AG09319 (cell line): ENCODE measurements around the gene MYL10.
"Not testable (repeated sequence)": the region's sequence is repeated elsewhere in the genome, so short reads cannot be mapped to it uniquely, and the experiment has no call there.

Experiments
- DNase-seq: peaks from one replicate; pipeline ENCODE4 v3.0.0-alpha.2; 2010; ENCODE audit warnings: low read depth; ENCODE audit errors: extremely low read depth
- TF ChIP-seq, protein P1 (sequence below): IDR thresholded peaks from 2 replicates; pipeline ENCODE4 v1.5.1; 2011; ENCODE audit warnings: low read depth, mild to moderate bottlenecking, inconsistent platforms, low read length, moderate library complexity

Gene MYL10

DNA sequence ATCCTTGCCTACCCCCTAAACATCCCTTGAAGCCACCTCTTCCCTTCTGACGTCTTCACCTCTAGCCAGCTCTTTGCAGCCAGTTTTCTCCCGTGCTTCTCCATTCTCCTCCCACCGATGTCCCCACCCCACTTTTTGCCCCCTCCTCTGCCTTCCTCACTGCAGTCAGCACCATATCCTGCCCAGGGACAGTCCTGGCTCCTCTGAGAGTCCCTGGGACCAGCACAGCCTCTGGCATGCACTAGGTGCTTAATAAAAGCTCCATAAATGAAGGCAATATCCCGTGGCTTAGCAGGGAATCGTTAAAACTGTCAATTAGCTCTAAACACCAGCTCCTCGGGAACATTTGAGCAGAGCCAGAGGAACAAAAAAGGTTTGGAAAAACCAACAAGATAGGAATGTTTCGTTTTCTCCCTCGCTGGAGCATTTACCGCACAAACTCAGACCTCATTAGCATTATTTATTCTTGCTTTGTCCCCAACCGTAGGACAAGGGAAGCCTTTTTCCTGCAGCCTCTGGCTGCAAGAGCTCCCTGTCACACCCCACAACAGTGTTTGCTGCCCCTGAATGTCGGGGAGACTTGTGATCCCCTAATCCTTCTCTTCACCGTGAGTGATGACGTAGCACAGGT, 16.1 kb downstream of the MYL10 start:
- TF ChIP-seq, protein P1, sequence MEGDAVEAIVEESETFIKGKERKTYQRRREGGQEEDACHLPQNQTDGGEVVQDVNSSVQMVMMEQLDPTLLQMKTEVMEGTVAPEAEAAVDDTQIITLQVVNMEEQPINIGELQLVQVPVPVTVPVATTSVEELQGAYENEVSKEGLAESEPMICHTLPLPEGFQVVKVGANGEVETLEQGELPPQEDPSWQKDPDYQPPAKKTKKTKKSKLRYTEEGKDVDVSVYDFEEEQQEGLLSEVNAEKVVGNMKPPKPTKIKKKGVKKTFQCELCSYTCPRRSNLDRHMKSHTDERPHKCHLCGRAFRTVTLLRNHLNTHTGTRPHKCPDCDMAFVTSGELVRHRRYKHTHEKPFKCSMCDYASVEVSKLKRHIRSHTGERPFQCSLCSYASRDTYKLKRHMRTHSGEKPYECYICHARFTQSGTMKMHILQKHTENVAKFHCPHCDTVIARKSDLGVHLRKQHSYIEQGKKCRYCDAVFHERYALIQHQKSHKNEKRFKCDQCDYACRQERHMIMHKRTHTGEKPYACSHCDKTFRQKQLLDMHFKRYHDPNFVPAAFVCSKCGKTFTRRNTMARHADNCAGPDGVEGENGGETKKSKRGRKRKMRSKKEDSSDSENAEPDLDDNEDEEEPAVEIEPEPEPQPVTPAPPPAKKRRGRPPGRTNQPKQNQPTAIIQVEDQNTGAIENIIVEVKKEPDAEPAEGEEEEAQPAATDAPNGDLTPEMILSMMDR: no peak

DNA sequence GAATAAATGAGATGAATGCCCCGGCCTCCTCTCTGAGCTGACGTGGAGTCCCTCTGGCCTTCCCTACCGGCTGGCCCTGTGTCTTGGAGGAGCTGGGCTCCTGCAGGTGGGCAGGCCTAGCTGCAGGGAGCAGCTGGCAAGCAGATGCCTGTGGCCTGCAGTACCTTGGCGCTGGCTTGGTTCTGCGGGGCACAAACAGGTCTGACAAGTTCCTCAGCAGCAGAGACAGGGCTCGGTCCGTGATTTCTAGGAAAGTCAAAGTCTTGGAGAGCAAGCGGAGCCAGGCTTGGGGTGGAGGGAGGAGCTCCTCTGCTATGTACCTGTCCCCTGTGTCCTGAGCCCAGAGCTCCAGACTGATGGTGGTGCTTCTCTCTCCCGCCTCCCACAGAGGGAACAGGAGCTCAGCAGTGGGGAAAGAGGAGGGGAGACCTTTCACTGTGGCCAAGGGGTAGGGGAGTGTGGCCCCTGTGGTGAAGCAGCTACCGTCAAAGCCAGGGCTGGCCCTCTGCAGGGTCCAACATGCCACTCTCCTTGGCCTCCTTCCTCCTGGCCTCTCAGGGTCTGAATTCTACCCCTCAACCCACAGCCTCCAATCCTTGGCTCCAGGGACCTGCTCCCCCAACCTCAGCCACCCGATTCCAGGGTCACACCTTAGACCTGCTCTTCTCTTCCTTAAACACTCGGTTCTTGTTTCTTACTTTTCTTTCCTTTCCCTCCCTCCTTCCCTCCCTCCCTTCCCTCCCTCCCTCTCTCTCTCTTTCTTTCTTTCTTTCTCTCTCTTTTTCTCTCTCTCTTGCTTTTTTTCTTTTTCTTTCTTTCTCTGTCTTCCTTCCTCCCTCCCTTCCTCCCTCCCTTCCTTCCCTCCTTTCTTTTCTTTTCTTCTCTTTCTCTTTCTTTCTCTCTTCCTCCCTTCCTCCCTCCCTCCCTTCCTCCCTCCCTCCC, 20.1 kb downstream of the MYL10 start:
- DNase-seq: no peak

More for the DNA sequence above, 16.1 kb downstream of the MYL10 start:
- no peak for DNase-seq

DNA sequence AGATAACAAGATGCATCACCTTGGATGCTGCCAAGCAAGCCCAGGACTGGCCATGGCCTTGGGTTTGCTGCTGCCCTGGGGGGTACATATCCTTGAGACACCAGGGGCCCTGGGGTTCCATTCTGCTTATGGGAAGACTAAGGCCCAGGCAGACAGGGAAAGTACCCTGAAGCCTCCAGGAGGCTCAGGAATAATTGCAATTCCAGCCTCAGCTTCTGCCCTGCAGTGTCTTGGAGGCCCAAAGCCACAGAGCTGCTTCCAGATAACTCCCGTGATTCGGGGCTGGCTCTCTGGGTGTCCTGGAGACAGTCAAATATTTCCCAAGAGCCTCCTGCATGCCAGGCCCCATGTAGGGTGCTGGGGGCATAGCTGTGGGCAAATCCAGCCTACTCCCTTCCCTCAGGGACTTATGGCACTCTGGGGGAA, 22.6 kb downstream of the MYL10 start:
- no peak for DNase-seq
- TF ChIP-seq, protein P1: no peak

More for the DNA sequence above, 20.1 kb downstream of the MYL10 start:
- TF ChIP-seq, protein P1: no peak

DNA sequence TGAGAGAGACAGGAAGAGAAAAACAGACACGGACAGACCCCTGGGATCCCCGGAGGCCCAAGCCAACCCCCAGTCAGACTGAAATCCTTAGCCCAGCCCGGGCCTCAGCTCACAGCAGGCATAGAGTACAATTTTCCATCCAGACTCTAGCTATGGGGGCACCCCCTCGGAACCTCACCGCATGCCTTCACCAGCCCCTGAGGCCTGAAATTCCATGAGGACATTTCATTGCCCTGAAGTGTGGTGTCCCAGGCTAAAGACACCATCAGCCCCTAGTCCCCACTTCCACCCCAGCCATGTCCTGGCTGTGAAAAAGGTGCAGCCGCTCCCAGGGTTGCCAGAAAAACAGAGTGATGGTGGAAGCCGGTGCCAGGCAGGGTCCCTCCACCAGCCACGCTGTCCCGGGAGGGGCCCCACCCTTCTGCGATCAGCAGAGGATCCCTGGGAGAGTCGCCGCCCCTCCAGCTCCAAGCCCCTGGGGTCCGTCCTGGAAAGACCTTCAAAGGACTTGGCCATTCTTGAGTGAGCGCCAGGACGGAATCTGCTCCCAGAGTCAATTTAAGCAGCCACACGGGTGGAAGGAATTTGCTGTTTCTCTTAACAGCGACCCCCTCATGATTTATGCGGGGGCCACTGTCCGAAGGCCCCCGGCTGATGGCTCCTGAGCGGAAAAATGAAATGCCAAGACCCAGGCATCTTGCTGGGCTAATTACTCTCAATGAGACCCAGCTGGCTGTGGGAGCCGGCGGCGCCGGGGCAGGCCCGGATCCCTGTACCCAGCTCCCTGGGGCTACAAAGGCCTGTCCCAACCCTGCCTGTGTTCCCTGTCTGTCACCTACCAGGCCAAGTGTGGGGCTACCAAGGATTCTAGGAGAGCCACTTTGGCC, 23.2 kb downstream of the MYL10 start:
- TF ChIP-seq, protein P1: no peak
- no peak for DNase-seq

DNA sequence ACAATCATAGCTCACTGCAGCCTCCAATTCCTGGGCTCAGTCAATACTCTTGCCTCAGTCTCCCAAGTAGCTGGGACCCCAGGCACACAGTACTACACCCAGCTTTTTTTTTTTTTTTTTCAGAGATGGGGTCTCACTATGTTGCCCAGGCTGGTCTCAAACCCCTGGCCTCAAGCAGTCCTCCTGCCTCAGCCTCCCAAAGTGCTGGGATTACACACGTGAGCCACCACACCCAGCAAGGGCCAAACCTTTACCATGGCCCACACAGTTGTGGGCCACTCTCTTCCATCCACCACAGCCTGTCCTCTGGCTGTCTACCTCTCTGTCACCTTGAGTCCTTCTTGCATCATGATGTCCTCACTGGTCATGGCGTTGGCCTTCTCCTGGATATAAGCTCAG, 24.2 kb downstream of the MYL10 start:
- not testable (repeated sequence) for DNase-seq

DNA sequence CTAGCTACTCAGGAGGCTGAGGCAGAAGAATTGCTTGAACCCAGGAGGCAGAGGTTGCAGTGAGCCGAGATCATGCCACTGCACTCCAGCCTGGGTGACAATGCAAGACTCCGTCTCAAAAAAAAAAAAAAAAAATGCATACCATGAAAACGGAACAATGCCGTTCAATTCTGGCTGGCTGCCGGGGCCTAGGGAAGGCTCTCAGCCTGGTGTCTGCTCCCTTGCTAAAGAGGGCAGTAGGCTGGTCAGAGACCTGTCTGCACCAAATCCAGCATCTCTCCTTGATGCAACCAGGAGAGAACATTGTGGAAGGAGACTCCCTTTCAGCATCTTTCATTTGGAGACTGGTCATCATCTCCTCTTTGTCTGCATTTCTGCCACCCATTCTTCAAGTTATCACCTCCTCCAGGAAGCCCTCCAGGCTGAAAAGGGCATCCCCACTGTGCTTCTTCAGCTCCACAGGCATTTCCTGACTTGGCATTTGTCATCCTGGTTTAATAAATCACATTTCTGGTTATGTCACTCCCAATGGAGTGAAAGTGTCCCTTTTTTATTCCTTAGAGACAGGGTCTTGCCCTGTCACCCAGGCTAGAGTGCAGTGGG, 24.7 kb downstream of the MYL10 start:
- DNase-seq: no peak
- TF ChIP-seq, protein P1: no peak
